GM19025 (cell line): ENCODE results near the gene NAGA.
"Not testable (repeated sequence)": the region's sequence is repeated elsewhere in the genome, so short reads cannot be mapped to it uniquely, and the experiment has no call there.

Source experiments
- ATAC-seq: cut with Tn5 transposase; IDR thresholded peaks from one replicate; pipeline ENCODE4 v1.9.1; 2021; ENCODE audit warnings: mild to moderate bottlenecking, low read depth, moderate library complexity; ENCODE audit not compliant: unreplicated experiment

Gene NAGA

GRCh38 chr22:42076764-42077485 is 6.3 kb upstream of the NAGA start:
- no peak for ATAC-seq

- no peak for ATAC-seq
These were observed 4.4 kb upstream of the NAGA start for GRCh38 chr22:42074846-42075676.

GRCh38 chr22:42074132-42074811 is 3.7 kb upstream of the NAGA start, which contains the start of gene PHETA2:
Gene PHETA2 (plus strand): TSS chr22:42074248. CDS start chr22:42077294, 3,046 bp downstream.
- ATAC-seq, result no peak

GRCh38 chr22:42073621-42074041 is 3.0 kb upstream of the NAGA start:
- no peak for ATAC-seq

- no peak for ATAC-seq
These were observed 2.2 kb upstream of the NAGA start for GRCh38 chr22:42072606-42073330.

- not testable (repeated sequence) for ATAC-seq
These were observed 896 bp upstream of the NAGA start for GRCh38 chr22:42071508-42071907.

- ATAC-seq, result no peak
These were observed 653 bp downstream of the NAGA start for GRCh38 chr22:42069801-42070516.

GRCh38 chr22:42068291-42068690 is 2.3 kb downstream of the NAGA start:
- no peak for ATAC-seq

- ATAC-seq, result no peak
These were observed 2.9 kb downstream of the NAGA start for GRCh38 chr22:42067671-42068251.

GRCh38 chr22:42066937-42067336 is 3.7 kb downstream of the NAGA start:
- no peak for ATAC-seq

- no peak for ATAC-seq
These were observed 4.4 kb downstream of the NAGA start for GRCh38 chr22:42066126-42066761.

- no peak for ATAC-seq
These were observed 5.0 kb downstream of the NAGA start for GRCh38 chr22:42065438-42066125.

GRCh38 chr22:42064629-42065028 is 6.0 kb downstream of the NAGA start:
- ATAC-seq, result no peak

- no peak for ATAC-seq
These were observed 8.0 kb downstream of the NAGA start for GRCh38 chr22:42062506-42063170.

- no peak for ATAC-seq
These were observed 9.6 kb downstream of the NAGA start for GRCh38 chr22:42061041-42061440.

GRCh38 chr22:42060489-42060888 is 10.1 kb downstream of the NAGA start:
- no peak for ATAC-seq

- ATAC-seq, result no peak
These were observed 13.7 kb downstream of the NAGA start for GRCh38 chr22:42056757-42057511.
